ENCODE results near the gene ZFP36L2.

ZFP36L2 gene

DNA sequence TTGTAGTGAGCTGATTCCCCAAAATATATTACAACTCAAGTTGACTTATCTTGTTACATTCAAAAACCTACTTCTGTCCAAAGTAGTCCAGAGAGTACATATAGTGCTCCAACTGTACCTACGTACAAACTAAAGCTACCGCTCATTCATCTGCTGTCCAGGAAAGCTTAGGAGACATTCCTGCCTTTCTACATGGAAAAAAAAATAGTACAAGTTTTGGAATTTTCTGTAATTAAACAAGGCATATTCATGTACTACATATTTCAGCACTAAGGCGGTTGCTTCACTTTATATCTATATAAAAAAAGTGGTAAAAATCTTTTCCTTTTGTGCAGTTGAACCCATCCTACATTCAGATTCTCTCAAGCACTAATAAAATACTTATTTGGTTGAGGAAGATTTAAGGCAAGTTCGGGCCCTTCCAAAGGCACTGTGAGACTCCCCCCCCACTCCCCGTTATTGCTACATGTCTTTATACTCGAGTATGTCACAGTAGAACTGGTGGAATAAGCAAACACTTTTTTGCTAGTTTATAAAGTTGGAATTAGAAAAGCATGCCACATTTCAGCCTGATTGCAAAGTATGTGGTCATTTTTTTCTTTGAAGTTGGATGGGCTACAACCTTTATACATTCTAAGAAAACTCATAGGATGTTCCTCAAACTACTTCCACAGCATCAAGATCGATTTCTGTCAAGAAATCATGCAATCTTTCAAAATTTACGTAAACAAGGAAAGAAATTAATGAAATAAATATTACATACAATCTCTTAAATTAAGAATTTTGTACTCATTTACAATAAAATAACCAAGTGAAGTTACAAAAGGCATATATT is 3.7 kb downstream of the ZFP36L2 start:
- no peak for DNase-seq

DNA sequence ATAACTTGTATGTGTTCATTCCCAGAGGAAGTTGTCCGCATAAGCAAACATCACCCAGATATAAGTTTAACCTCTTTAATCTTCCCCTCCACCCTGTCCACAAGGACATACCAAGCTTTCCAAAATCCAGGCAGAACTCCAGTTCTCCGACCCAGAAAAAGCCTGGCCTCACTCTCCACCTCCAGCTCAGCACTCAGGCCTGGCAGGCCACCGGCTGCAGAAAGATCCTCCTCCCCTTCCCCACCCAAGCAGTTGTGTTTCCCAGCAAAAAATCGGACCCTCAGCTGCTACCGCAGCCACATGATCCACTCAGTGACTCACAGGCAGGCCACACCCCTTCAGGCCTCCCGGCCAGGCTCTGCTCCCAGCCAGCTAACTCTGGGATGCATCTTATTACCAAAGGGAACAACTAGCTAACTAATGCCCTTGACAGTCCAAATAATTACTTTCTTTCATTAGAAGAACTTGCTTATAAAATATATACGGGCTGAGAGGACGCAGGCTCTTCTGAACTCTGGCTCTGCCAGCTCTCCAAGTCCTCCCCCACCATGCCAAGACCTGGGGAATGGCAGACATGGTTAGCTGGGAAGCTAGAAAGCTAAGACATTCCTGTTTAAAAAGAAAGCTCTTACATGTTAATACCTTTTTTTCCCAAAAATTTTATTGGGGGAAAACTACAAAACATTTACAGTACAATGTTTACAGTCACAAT is 4.5 kb downstream of the ZFP36L2 start:
- peak; percentile 58 to 68 for DNase-seq

DNA sequence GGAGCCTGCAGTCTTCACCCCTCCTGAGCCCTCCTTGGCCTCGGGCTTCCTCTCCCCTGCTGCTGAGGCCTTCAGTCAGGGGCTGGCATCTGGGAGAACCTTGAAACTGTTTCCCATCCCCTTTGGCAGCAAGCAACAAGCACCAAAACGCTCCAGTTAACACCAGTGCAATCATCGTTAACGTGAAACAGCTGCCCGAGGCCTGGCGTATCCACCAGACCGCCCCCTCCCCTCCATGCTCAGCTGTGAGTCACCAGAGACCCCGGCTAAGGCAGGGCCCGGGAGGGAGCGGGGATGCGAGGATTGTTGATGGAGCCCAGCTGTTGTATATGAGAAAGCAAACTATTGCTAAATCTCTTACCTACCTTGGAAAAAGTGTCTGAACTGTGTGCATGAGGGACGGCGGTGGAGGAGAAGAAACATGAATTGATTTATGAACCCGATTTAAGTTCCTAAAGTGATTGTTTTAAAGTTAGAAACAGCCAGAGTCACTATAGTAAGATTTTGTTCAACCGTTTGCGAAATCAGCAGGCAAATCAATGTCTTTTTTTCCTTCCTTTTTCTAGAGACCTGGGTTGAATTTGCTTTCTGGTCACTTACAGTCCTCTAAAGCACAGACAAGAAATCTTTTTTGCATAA is 5.2 kb downstream of the ZFP36L2 start:
- peak; percentile 41 to 45 for DNase-seq

DNA sequence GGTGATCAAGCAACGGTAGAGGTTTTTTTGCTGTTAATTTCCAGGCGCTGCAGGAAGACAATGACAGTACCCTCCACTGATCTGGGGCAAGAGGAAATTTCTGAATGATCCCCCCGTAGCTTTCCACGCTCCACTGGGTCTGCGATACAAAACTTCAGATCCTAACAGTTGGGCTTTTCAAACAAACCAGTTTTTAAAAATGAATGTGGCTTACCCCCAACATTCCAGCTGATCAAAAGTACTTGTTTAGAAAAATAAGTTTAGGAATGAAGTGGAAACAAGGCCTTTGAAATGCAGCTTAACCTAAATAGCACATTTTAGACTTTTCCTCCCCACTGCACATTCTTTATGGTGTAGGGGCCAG is 5.7 kb downstream of the ZFP36L2 start:
- DNase-seq, result no peak

GRCh38 chr2:43220229-43220751 is 6.1 kb downstream of the ZFP36L2 start:
- DNase-seq, result no peak

DNA sequence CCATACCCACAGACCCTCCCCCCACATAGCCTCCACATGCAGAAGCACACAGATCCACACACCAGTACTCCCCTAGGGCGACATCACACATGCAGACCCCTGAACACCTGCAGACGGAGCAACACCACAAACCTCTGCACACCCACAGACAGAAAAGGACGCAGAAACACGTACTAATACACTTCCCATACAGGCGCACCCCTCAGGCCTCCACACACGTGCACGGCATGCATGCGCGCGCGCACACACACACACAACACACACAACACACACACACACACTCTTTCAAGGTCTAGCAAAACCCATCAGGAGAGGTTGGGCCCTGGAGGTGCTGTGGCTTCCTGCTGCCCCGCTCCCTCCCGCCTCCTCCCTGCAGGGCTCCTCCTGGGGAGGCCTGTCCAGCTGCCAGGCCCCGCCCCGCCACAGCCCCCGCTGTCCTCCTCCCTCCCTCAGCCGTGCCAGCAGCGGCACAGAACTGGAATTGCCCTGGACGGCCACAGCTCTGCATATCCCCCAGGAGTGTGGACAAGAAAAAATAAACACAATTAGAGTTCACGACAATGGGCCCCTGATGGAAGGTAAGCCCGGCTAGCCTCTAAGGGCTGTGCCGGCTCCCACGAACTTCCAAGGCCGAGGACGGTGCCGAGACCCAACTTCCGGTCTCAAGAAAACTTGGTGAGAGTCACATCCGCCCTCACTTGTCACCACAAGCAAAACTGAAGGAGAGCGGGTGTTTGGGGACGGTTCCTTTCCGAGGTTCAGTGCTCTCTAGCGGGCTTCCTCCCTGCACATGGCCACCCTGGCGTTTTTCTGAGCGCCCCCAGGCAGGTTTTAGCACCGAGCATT is 6.8 kb downstream of the ZFP36L2 start:
- DNase-seq, result peak; percentile 75 to 78

DNA sequence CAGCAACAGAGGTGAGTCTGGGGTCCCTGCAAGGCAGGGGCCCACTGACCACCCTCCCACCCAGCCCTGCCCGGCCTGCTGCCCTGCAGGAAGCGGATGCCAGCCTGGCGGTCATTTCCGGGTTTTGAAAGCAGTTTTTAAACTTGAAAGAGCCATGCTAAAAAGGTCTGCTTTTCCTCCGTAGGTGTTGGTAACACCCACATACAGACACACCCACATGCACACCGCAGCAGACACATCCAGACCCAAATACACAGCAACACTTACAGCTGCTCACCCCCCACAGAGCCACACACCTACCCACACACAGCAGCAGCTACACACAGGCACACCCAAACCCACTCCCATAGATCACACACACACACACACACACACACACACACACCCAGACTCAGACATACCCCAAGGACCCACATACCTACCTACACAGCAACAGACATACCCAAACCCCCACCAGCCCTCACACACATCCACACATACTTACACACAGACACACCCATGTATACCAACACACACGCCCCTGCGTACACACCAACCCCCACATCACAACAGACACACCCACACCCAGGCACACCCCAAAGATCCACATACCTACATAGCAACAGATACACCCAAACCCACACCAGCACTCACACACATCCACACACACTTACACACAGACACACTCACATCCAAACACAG is 7.6 kb downstream of the ZFP36L2 start:
- DNase-seq, result peak; percentile 51 to 59

DNA sequence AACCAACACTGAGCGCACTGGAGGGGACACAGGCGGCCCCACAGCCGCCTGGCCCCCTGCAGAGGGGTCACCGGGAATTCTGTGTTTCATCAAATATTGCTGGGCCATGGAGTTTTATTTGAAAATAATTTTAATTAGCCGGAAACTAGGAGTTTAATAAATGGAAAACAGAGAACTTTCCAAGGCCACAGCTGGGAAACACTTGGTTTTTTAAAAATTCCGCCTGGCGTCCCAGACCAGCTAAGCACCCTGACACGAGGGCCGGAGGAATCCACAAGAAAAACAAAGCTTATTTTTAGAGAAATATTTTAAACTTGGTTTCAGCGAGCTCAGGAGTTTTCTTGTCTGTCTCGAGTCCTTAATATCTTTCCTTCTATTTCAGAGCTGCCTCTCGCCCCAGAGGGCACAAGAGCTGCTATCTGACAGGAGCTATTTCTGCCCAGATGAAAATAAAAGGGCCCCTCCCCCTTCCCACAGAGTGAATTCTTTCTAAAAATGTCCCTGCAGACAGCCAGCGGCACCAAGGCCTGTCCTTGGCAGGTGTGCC is 8.2 kb downstream of the ZFP36L2 start:
- no peak for DNase-seq

GRCh38 chr2:43217228-43218154 is 8.9 kb downstream of the ZFP36L2 start:
- no peak for DNase-seq

GRCh38 chr2:43216629-43217028 is 9.8 kb downstream of the ZFP36L2 start:
- no peak for DNase-seq

- DNase-seq, result no peak
Measured at GRCh38 chr2:43215673-43216255, 10.6 kb downstream of the ZFP36L2 start.

DNA sequence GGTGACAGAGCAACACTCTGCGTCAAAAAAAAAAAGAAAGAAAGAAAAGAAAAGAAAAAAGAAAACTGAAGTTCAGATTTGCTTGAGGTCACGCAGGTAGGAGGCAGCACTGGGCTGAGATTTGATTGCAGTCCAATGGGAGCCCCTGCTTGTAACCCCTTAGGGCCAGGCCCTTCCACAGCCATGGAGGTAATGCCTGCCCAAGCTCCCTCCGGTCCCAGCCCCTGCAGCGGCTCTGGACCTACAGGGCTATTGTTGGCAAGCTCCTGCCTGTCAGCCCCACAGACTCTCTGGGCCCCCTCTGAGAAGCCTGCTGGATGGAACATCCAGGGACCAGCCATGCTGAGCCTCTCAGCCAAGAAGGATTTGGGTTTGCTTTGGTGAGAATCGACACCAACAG is 12.2 kb downstream of the ZFP36L2 start:
- no peak for DNase-seq

- DNase-seq, result no peak
Measured at GRCh38 chr2:43212931-43213330, 13.5 kb downstream of the ZFP36L2 start.

- DNase-seq, result no peak
Measured at GRCh38 chr2:43212216-43212835, 14.1 kb downstream of the ZFP36L2 start.

DNA sequence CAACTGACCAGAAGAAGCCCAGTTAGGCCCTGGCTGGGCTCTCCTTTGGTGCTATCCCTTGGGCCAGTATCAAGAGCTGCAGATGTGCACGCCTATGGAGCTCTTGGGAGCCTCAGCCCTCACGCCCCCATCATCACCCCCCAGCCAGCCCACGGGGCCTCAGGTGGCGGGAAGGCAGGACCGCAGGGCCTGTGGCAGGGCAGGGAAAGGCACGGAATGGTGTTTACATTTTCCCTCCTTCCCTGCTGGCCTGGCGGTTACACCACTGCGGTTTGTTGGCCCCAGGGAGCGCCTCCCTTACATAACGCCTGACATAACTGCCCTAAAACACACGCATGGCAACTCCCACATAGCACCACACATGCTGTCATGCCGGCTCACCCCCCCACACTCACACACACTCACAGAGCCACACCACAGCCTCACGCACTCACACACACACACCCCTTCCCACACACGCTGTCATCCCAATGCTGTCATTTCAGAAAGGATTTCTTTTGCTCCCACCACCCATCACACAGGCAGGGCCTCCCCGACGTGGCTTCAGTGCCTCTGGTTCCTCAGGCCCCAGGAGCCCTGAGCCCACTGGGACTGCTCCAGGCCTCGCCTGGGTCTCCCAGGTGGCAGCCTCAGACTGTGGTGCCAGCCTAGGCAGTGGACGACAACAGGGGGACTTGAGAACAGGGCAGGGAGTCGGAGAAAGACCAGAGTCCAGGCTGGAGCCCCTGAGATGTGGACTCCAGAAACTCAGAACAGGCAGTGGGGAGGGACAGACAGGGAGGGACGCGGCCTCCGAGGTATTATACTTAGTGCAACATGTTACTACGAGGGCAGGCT is 15.7 kb downstream of the ZFP36L2 start:
- DNase-seq, result no peak

GRCh38 chr2:43210125-43210466 is 16.3 kb downstream of the ZFP36L2 start:
- no peak for DNase-seq

DNA sequence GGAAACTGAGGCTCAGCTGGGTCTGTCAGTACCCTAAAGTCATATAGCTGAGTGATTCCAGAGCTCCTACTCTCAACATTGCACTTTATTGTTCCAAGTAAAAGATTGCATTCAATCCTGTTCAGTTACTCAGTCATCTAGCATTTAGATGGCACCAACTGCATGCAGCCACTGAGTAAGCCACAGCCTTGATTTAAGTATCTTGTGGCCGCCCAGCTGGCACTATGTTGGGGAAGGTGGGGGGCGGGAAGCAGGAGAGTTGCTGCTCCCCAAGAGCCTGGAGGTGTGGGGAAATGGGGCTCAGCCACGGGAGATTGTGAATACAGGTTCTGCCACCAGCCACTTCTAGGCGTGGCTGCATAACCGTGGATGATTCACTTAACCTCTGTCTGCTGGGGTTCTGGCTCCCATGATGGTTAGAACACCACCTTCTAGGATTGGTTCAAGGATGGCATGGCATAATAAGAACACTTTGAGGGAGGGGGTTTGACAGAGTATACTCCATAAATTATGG is 17.1 kb downstream of the ZFP36L2 start:
- DNase-seq, result no peak

- no peak for DNase-seq
Measured at GRCh38 chr2:43207553-43208300, 18.7 kb downstream of the ZFP36L2 start.
